Measurements from ENCODE around the gene USF3. TPM values are rescaled to one million over a fixed set of nuclear protein-coding genes. Genes with fewer than 3 reads are reported as not detected.

Gene USF3
- total and polyA plus RNA-seq, 8 donors = 15.4 to 19.6 (median 18.1) TPM

DNA sequence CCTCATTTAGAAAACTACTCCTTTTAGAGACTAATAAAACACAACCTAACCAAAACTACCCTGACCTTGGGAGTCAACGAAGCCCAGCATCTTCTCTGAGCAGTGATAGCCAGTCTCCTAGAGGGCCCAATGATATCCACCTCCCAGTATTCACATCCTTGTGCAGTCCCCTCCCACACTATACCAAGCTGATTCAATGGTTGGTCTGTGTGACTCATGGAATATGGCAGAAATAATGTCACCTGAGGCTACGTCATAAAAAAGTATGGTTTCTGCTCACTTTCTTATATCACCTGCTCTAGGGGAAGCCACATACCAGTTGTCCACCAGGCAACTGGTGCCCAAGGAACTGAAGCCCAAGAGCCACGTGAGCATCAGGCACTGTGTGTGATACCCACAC is 21.4 kb upstream of the USF3 start:
- Histone ChIP-seq H3K9me3 (no peaks in the 10 kb centered on the region), H3K27me3 (no peaks in the 10 kb centered on the region), H3K27ac (no peak overlapping the region), H3K36me3 (peaks cover 0 to 51% of the 10 kb centered on the region in 2 donors), H3K4me3 (no peak overlapping the region), H3K4me1 (no peaks in the 10 kb centered on the region)
- no peak for TF ChIP-seq CTCF (IDR thresholded peaks at IDR 0.05)
- intact Hi-C loops (cut with DNase I) = no loop called here
- ATAC-seq = no peak
- no peak for DNase-seq

DNA sequence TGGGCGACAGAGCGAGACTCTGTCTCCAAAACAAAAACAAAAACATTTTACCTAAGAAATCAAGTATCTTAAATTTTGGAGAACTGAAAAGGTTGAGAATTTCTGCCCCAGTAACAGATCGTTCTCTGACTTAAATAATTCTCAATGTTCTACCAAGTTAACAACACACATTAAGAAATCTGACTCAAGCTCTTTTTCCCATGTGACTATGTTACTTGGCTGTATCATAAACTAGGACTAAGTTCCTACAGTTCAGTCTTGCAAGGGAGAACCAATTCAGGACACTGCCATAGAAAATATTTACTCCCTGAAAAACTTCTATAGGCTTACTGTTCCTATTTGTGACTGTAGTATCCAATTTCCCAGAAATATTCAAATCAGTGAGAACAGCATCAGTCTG is 20.9 kb upstream of the USF3 start:
- no peaks in the 10 kb centered on the region for H3K27me3 ChIP-seq
- no peaks in the 10 kb centered on the region for H3K4me1 ChIP-seq
- no peak overlapping the region for H3K27ac ChIP-seq
- TF ChIP-seq CTCF (IDR thresholded peaks at IDR 0.05) = no peak
- H3K36me3 ChIP-seq = peaks cover 0 to 48% of the 10 kb centered on the region in 2 donors
- H3K4me3 ChIP-seq = no peak overlapping the region
- intact Hi-C loops (cut with DNase I) = no loop called here
- DNase-seq (no peak), ATAC-seq (no peak)
- no peaks in the 10 kb centered on the region for H3K9me3 ChIP-seq

DNA sequence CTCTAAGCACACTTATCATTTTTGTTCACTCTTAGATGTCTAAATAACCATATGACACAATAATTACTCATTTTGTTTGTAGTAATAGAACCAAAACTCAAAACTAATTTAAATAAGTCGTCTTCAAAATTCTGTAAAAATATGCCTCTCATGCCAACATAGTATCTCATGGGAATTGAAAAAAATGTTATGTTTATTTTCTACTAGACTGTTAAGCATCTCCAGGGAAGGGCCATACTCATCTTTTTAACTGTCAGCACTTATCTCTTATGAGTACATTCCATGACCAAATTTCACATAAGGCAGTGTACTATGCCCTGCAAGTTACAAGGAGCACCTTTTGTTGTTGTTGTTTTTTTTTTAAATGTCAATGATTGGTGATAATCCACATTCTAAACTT is 18.3 kb upstream of the USF3 start:
- ATAC-seq (no peak), DNase-seq (no peak)
- Histone ChIP-seq H3K9me3 (no peaks in the 10 kb centered on the region), H3K4me3 (no peak overlapping the region), H3K27me3 (peaks cover 0 to 3% of the 10 kb centered on the region in 2 donors), H3K27ac (no peak overlapping the region), H3K4me1 (no peaks in the 10 kb centered on the region), H3K36me3 (peaks cover 0 to 22% of the 10 kb centered on the region in 2 donors)
- TF ChIP-seq CTCF (IDR thresholded peaks at IDR 0.05) = no peak
- intact Hi-C loops (cut with DNase I) = no loop called here

DNA sequence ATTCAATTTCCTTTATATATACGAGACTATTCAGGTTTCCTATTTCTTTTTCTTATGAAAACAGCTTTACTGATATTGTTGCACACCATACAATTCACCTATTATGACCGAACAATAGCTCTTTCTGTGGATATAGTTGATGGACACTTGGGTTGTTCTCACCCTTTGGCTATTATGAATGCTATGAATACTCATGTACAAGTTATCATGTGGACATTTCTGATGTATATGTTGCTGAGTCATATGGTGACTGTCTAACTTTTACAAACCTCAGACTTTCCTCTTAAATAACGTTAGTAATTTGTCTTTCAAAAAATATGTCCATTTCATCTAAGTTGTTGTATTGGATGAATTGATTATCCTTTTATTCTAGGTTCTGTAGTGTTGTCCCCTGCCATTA is 15.7 kb upstream of the USF3 start:
- H3K36me3 ChIP-seq = peaks cover 0 to 7% of the 10 kb centered on the region in 2 donors
- peaks cover 0 to 9% of the 10 kb centered on the region in 2 donors for H3K27me3 ChIP-seq
- no peak overlapping the region for H3K4me3 ChIP-seq
- ATAC-seq = no peak
- DNase-seq = no peak
- no peak overlapping the region for H3K27ac ChIP-seq
- H3K9me3 ChIP-seq = no peaks in the 10 kb centered on the region
- intact Hi-C loops (cut with DNase I) = no loop called here
- H3K4me1 ChIP-seq = no peaks in the 10 kb centered on the region
- no peak for TF ChIP-seq CTCF (IDR thresholded peaks at IDR 0.05)

GRCh38 chr3:113707835-113708234 is 11.4 kb upstream of the USF3 start:
- no peak for DNase-seq
- no peak for ATAC-seq
- intact Hi-C loops (cut with DNase I) = no loop called here
- no peak overlapping the region for H3K27ac ChIP-seq
- TF ChIP-seq CTCF (IDR thresholded peaks at IDR 0.05) = no peak
- no peaks in the 10 kb centered on the region for H3K4me1 ChIP-seq
- H3K9me3 ChIP-seq = no peaks in the 10 kb centered on the region
- H3K27me3 ChIP-seq = peaks cover 0 to 9% of the 10 kb centered on the region in 2 donors
- no peak overlapping the region for H3K4me3 ChIP-seq
- H3K36me3 ChIP-seq = no peaks in the 10 kb centered on the region

All from left lung (tissue), 10 donors.